Astrocyte of the spinal cord (primary cell): Measurements from ENCODE around the gene P2RY14.
A peak's percentile ranks its signal among the peaks of the same experiment; 100 is the strongest.

Experiments used
- DNase-seq: peaks from one replicate; pipeline ENCODE4 v3.0.0; 2011; ENCODE audit warnings: low read depth, low spot score
- H3K4me3 ChIP-seq: 2 replicates; pipeline ENCODE4 v1.5.1; 2011; ENCODE audit warnings: low read depth, mild to moderate bottlenecking, low read length, moderate library complexity
- in situ Hi-C: cut with HindIII; loops from 2 replicates; pipeline ENCODE4 v1.10.0; 2017; ENCODE audit warnings: low sequenced_read_pairs
- TF ChIP-seq, protein P1 (sequence below): IDR thresholded peaks from 2 replicates; pipeline ENCODE4 v1.5.1; 2012; ENCODE audit warnings: low read depth, mild to moderate bottlenecking, low read length, inconsistent platforms

Gene P2RY14

DNA sequence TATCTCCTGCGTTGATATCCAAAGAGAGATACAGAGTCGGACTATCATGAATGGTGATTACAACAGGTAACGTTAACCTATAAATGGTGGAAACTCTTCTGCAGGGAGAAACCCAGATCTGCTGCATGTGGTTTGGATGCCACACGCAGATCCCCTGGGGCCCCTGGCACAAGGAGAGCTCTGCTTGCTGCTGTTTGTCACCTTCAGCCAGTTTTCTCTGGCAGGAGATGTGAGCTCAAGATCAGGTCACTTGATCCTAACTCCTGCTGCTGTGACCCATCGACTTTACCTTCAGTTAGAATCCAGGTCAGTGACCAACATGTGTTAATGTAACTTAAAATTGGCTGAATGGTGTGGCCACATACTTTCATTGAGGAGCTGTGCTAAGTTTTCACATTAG, 51.5 kb downstream of the P2RY14 start:
- in situ Hi-C loops = no loop called here
- no peak overlapping the region for H3K4me3 ChIP-seq
- DNase-seq = no peak
- TF ChIP-seq, protein P1, sequence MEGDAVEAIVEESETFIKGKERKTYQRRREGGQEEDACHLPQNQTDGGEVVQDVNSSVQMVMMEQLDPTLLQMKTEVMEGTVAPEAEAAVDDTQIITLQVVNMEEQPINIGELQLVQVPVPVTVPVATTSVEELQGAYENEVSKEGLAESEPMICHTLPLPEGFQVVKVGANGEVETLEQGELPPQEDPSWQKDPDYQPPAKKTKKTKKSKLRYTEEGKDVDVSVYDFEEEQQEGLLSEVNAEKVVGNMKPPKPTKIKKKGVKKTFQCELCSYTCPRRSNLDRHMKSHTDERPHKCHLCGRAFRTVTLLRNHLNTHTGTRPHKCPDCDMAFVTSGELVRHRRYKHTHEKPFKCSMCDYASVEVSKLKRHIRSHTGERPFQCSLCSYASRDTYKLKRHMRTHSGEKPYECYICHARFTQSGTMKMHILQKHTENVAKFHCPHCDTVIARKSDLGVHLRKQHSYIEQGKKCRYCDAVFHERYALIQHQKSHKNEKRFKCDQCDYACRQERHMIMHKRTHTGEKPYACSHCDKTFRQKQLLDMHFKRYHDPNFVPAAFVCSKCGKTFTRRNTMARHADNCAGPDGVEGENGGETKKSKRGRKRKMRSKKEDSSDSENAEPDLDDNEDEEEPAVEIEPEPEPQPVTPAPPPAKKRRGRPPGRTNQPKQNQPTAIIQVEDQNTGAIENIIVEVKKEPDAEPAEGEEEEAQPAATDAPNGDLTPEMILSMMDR = no peak

- TF ChIP-seq, protein P1 = no peak
- DNase-seq = peak; percentile 72
- no peak overlapping the region for H3K4me3 ChIP-seq
- in situ Hi-C loops = no loop called here
Measured at GRCh38 chr3:151226088-151226563, 52.2 kb downstream of the P2RY14 start.

- no peak overlapping the region for H3K4me3 ChIP-seq
- DNase-seq = no peak
- in situ Hi-C loops = no loop called here
- TF ChIP-seq, protein P1 = no peak
Measured at GRCh38 chr3:151225040-151225975, 53.0 kb downstream of the P2RY14 start.

DNA sequence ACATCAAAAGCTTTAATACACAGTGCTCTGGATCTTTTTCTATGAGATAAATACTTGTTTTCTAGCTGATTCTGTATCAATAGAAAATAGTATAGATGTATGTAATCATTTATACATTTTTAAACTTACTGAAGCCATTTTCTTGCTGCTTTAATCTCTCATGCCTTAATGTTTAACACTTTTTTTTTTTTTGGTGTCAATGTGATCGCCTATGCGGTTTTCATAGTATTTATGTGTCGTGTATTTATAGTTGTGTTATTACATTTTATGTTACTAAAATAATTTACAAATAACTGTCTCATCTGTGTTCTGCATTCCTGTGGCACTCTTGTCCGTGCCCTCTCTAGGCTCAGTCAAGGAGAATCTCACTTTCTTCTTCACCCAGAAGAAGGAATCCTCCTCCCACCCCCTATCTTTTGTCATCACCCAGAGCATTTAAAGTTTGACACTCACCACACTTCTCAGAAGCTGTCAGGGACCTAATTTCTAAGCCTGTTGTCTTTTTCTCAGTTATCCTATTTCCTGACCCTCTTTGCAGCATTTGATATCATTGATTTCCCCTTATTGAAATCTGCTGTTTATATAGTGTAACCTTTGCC, 54.0 kb downstream of the P2RY14 start:
- no peak overlapping the region for H3K4me3 ChIP-seq
- in situ Hi-C loops = no loop called here
- TF ChIP-seq, protein P1 = no peak
- DNase-seq = no peak

DNA sequence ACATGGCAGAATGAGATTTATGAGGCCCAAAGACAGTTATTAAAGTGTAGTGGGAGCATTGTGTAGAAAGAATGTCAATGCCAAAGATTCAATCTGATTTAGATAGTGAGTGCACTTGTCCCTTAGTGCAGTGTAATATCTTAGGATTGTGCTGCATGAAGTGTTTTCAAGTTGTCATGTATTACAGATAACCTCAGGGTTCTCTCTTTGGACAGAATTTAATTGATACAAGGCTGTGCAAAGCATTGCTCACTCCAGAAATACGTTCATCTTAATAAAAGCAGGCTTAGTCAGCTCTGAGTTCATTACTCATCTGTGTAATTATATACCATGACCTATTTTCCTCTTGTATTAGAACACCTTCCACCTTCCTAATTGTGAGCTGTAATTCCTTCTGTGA, 59.3 kb downstream of the P2RY14 start:
- peak; percentile 45 for DNase-seq
- in situ Hi-C loops = no loop called here
- H3K4me3 ChIP-seq = no peak overlapping the region
- TF ChIP-seq, protein P1 = no peak

DNA sequence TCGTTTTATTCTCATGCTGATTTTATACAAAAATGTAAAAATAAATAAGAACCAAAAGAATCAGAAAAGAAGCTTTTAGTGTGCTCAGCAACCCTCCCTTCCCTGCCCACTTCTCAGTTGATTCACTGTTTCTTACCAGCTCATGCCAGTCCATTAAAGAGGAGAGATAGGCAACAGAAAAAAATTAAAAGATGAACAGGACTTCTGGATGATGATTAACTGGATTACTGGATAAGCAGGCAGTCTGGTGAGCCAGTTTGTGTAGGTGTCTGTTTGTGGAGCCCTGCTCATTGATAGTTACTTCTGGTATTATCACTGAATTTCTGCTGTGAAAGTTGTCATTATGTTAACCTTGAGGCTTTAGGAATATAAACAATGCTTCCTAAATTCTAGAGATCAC, 60.2 kb downstream of the P2RY14 start:
- no peak overlapping the region for H3K4me3 ChIP-seq
- DNase-seq = no peak
- in situ Hi-C loops = no loop called here
- TF ChIP-seq, protein P1 = no peak
